Measurements from ENCODE around the gene TNFAIP2.
"Not testable (repeated sequence)": the region's sequence is repeated elsewhere in the genome, so short reads cannot be mapped to it uniquely, and the experiment has no call there.

Gene TNFAIP2

GRCh38 chr14:103107941-103108748 lies 15.1 kb upstream of the TNFAIP2 start:
- no peak for DNase-seq

GRCh38 chr14:103108749-103109207 lies 14.5 kb upstream of the TNFAIP2 start:
- peak; percentile 52 for DNase-seq

- DNase-seq = peak; percentile 86
Measured at GRCh38 chr14:103109535-103110441, 13.5 kb upstream of the TNFAIP2 start.

GRCh38 chr14:103110681-103111231 lies 12.5 kb upstream of the TNFAIP2 start:
- DNase-seq = no peak

- no peak for DNase-seq
Measured at GRCh38 chr14:103111232-103111868, 11.9 kb upstream of the TNFAIP2 start.

GRCh38 chr14:103112400-103113243 lies 10.6 kb upstream of the TNFAIP2 start:
- no peak for DNase-seq

- DNase-seq = no peak
Measured at GRCh38 chr14:103113303-103113702, 10.0 kb upstream of the TNFAIP2 start.

- no peak for DNase-seq
Measured at GRCh38 chr14:103113774-103114173, 9.5 kb upstream of the TNFAIP2 start.

- not testable (repeated sequence) for DNase-seq
Measured at GRCh38 chr14:103115086-103115679, 8.1 kb upstream of the TNFAIP2 start.

GRCh38 chr14:103115845-103116572 lies 7.3 kb upstream of the TNFAIP2 start:
- DNase-seq = no peak

GRCh38 chr14:103116636-103117035 lies 6.6 kb upstream of the TNFAIP2 start:
- no peak for DNase-seq

GRCh38 chr14:103117499-103117898 lies 5.8 kb upstream of the TNFAIP2 start:
- DNase-seq = not testable (repeated sequence)

GRCh38 chr14:103118018-103118662 lies 5.1 kb upstream of the TNFAIP2 start:
- peak; percentile 45 for DNase-seq

GRCh38 chr14:103118663-103119404 lies 4.4 kb upstream of the TNFAIP2 start:
- DNase-seq = no peak

GRCh38 chr14:103119527-103119926 lies 3.7 kb upstream of the TNFAIP2 start:
- DNase-seq = not testable (repeated sequence)

- no peak for DNase-seq
Measured at GRCh38 chr14:103121121-103121845, 2.0 kb upstream of the TNFAIP2 start.

- peak; percentile 91 for DNase-seq
Measured at GRCh38 chr14:103121846-103122584, 1.2 kb upstream of the TNFAIP2 start.

GRCh38 chr14:103122585-103122946 lies 695 bp upstream of the TNFAIP2 start:
- no peak for DNase-seq
